IPS DF 4.7 (cell line): ENCODE results near the gene C11orf54.
"Not testable (repeated sequence)": the region's sequence is repeated elsewhere in the genome, so short reads cannot be mapped to it uniquely, and the experiment has no call there.

Experiments
- DNase-seq: peaks from one replicate; pipeline ENCODE4 v3.0.0-alpha.2; 2013; ENCODE audit warnings: low spot score; ENCODE audit errors: extremely low read depth

C11orf54 gene

GRCh38 chr11:93734427-93735222, 6.8 kb upstream of the C11orf54 start:
- no peak for DNase-seq

GRCh38 chr11:93735627-93736026, 5.8 kb upstream of the C11orf54 start:
- no peak for DNase-seq

- DNase-seq: no peak
Measured at GRCh38 chr11:93736129-93736528, 5.3 kb upstream of the C11orf54 start.

GRCh38 chr11:93737904-93738612, 3.4 kb upstream of the C11orf54 start:
- no peak for DNase-seq

GRCh38 chr11:93738647-93739081, 2.8 kb upstream of the C11orf54 start:
- DNase-seq: no peak

GRCh38 chr11:93740031-93740729, 1.3 kb upstream of the C11orf54 start:
- DNase-seq: no peak

GRCh38 chr11:93740730-93741093, 760 bp upstream of the C11orf54 start:
- DNase-seq: no peak

GRCh38 chr11:93741882-93742226, 382 bp downstream of the C11orf54 start:
- DNase-seq: no peak

- no peak for DNase-seq
Measured at GRCh38 chr11:93743291-93743690, 1.8 kb downstream of the C11orf54 start.

GRCh38 chr11:93744669-93745004, 3.2 kb downstream of the C11orf54 start:
- DNase-seq: no peak

- not testable (repeated sequence) for DNase-seq
Measured at GRCh38 chr11:93745005-93745755, 3.7 kb downstream of the C11orf54 start.

GRCh38 chr11:93746101-93746500, 4.6 kb downstream of the C11orf54 start:
- DNase-seq: no peak

GRCh38 chr11:93747122-93747521, 5.7 kb downstream of the C11orf54 start:
- DNase-seq: no peak

GRCh38 chr11:93751001-93751400, 9.5 kb downstream of the C11orf54 start:
- no peak for DNase-seq

GRCh38 chr11:93753241-93753640, 11.8 kb downstream of the C11orf54 start:
- no peak for DNase-seq

- DNase-seq: no peak
Measured at GRCh38 chr11:93756748-93757147, 15.3 kb downstream of the C11orf54 start.

GRCh38 chr11:93757301-93757700, 15.8 kb downstream of the C11orf54 start:
- DNase-seq: no peak

- no peak for DNase-seq
Measured at GRCh38 chr11:93757924-93758865, 16.7 kb downstream of the C11orf54 start.

GRCh38 chr11:93759123-93759522, 17.7 kb downstream of the C11orf54 start:
- DNase-seq: not testable (repeated sequence)

- DNase-seq: no peak
Measured at GRCh38 chr11:93761910-93762309, 20.4 kb downstream of the C11orf54 start.

GRCh38 chr11:93765551-93765950, 24.1 kb downstream of the C11orf54 start:
- no peak for DNase-seq
